CD14-positive monocyte (primary cell): Measurements from ENCODE around the gene CDH4. TPM values are rescaled to one million over a fixed set of nuclear protein-coding genes. Genes with fewer than 3 reads are reported as not detected.
A peak's percentile ranks its signal among the peaks of the same experiment; 100 is the strongest.

Experiments
- DNase-seq, 3 donors: peaks; one replicate each; pipeline ENCODE4 v3.0.0-alpha.2; 2011 to 2022
- H2AFZ ChIP-seq: 2 replicates; pipeline ENCODE4 v1.6.0; 2012; ENCODE audit warnings: mild to moderate bottlenecking, low read depth, low read length, inconsistent platforms; ENCODE audit not compliant: insufficient read depth, poor library complexity, severe bottlenecking
- H3K27ac ChIP-seq, 2 donors: 1 replicate in 1 of 2; 2 replicates in 1 of 2; pipeline ENCODE4 v1.5.1; 2012 to 2013; ENCODE audit warnings: low read length in 2 of 2, control low read depth in 1 of 2, inconsistent platforms in 1 of 2, low read depth in 1 of 2, mild to moderate bottlenecking in 1 of 2
- H3K27me3 ChIP-seq, 2 donors: one replicate each; pipeline versions ENCODE4 v1.6.0 to v1.6.1; 2011 to 2013; ENCODE audit warnings: low read length in 2 of 2; ENCODE audit not compliant: control insufficient read depth in 2 of 2, insufficient read depth in 2 of 2
- H3K36me3 ChIP-seq, 2 donors: replicated peaks in 1 of 2; 1 replicate in 1 of 2; 2 replicates in 1 of 2; pipeline versions ENCODE4 v1.5.1 to v1.6.1; 2012 to 2013; ENCODE audit warnings: low read length in 2 of 2, control low read depth in 1 of 2, inconsistent platforms in 1 of 2, mild to moderate bottlenecking in 1 of 2; ENCODE audit not compliant: insufficient read depth in 2 of 2, control insufficient read depth in 1 of 2
- H3K4me1 ChIP-seq, 2 donors: 1 replicate in 1 of 2; 2 replicates in 1 of 2; pipeline versions ENCODE4 v1.5.1 to v1.6.1; 2012 to 2013; ENCODE audit warnings: low read length in 2 of 2, control low read depth in 1 of 2, inconsistent platforms in 1 of 2, mild to moderate bottlenecking in 1 of 2, moderate library complexity in 1 of 2; ENCODE audit not compliant: insufficient read depth in 2 of 2, control insufficient read depth in 1 of 2
- H3K4me2 ChIP-seq: replicated peaks from 2 replicates; pipeline ENCODE3; 2012; ENCODE audit warnings: low read length, moderate library complexity, mild to moderate bottlenecking; ENCODE audit not compliant: poor library complexity, severe bottlenecking; ENCODE audit errors: extremely low read depth
- H3K4me3 ChIP-seq, 3 experiments: fragments of 200-600 bp in 1 of 3; sonication (generic) in 1 of 3; replicated peaks in 1 of 3; 1 replicate in 2 of 3; 2 replicates in 1 of 3; pipeline ENCODE4 v1.5.1; 2011 to 2013; ENCODE audit warnings: low read length in 3 of 3, mild to moderate bottlenecking in 3 of 3, control low read depth in 2 of 3, low read depth in 2 of 3, inconsistent platforms in 1 of 3, moderate library complexity in 1 of 3
- H3K79me2 ChIP-seq: 2 replicates; pipeline ENCODE4 v1.6.0; 2012; ENCODE audit warnings: mild to moderate bottlenecking, control low read depth, inconsistent platforms, low read length, moderate library complexity; ENCODE audit not compliant: insufficient read depth
- H3K9ac ChIP-seq: 2 replicates; pipeline ENCODE4 v1.6.0; 2017; ENCODE audit warnings: low read length, mild to moderate bottlenecking; ENCODE audit not compliant: insufficient read depth, poor library complexity, severe bottlenecking
- H3K9me3 ChIP-seq, 2 donors: replicated peaks in 1 of 2; 1 replicate in 1 of 2; 2 replicates in 1 of 2; pipeline versions ENCODE4 v1.5.1 to v1.6.1; 2012 to 2013; ENCODE audit warnings: low read length in 2 of 2, control low read depth in 1 of 2; ENCODE audit not compliant: control insufficient read depth in 1 of 2, insufficient read depth in 1 of 2
- H4K20me1 ChIP-seq: 2 replicates; pipeline ENCODE4 v1.6.0; 2012; ENCODE audit warnings: mild to moderate bottlenecking, low read length, control low read depth, moderate library complexity; ENCODE audit not compliant: insufficient read depth
- H3K27ac Mint-ChIP-seq, 7 donors: one replicate each; pipeline ENCODE4 v1.8.0; 2020; ENCODE audit warnings: mild to moderate bottlenecking in 7 of 7, mixed read lengths in 7 of 7, moderate library complexity in 6 of 7, inconsistent platforms in 2 of 7
- H3K27me3 Mint-ChIP-seq, 3 donors: one replicate each; pipeline ENCODE4 v1.8.0; 2021 to 2022; ENCODE audit warnings: low read depth in 3 of 3, mild to moderate bottlenecking in 3 of 3, mixed read lengths in 3 of 3, moderate library complexity in 3 of 3, inconsistent platforms in 1 of 3
- H3K36me3 Mint-ChIP-seq, 2 donors: one replicate each; pipeline ENCODE4 v1.8.0; 2020; ENCODE audit warnings: mixed read lengths in 2 of 2, inconsistent platforms in 1 of 2, mild to moderate bottlenecking in 1 of 2
- H3K4me1 Mint-ChIP-seq: one replicate; pipeline ENCODE4 v1.8.0; 2020; ENCODE audit warnings: mild to moderate bottlenecking, mixed read lengths
- H3K4me3 Mint-ChIP-seq, 2 donors: one replicate each; pipeline ENCODE4 v1.8.0; 2020; ENCODE audit warnings: mild to moderate bottlenecking in 2 of 2, mixed read lengths in 2 of 2, moderate library complexity in 1 of 2
- H3K9me3 Mint-ChIP-seq, 7 donors: one replicate each; pipeline ENCODE4 v1.8.0; 2020 to 2022; ENCODE audit warnings: mixed read lengths in 7 of 7, mild to moderate bottlenecking in 6 of 7, moderate library complexity in 6 of 7, inconsistent platforms in 2 of 7
- CTCF ChIP-seq: fragments of 200-600 bp; IDR thresholded peaks from one replicate; pipeline ENCODE4 v1.8.0; 2022; ENCODE audit warnings: antibody characterized with exemption, mild to moderate bottlenecking
- WGBS: methylation state at CpG from one replicate; pipeline ENCODE4 v1.1.5; 2013; ENCODE audit warnings: missing lambda C conversion rate; ENCODE audit not compliant: insufficient coverage; 5-methylcytosine and 5-hydroxymethylcytosine counted together
- intact Hi-C, 2 donors: fragments of 100-400 bp; cut with micrococcal nuclease; formaldehyde crosslinking; loops; one replicate each; pipeline versions ENCODE4 v1.15.0 to v1.15.1; 2023
- polyA plus RNA-seq, 3 donors: library from polyadenylated mRNA; depleted of rRNA in 1 of 3; unstranded in 2 of 3; stranded (reverse) in 1 of 3; fragments of 300-500 nt in 2 of 3; fragments of >200 nt in 1 of 3; fragmentation: Illumina TruSeq in 2 of 3; gene quantifications; 1 replicate in 2 of 3; 2 replicates in 1 of 3; pipeline ENCODE4 v1.2.3, GENCODE V29; 2012 to 2021

CDH4 gene
- polyA plus RNA-seq, 3 donors, result not detected

GRCh38 chr20:61643656-61644377, 391.8 kb downstream of the CDH4 start:
- WGBS, result 87% methylated on average over 10 of the region's 12 CpGs
- Histone ChIP-seq H3K4me3 (no peak overlapping the region), H3K27ac (no peak overlapping the region), H3K4me1 (no peaks in the 10 kb centered on the region), H3K27me3 (no peaks in the 10 kb centered on the region), H4K20me1 (no peaks in the 10 kb centered on the region), H3K79me2 (no peaks in the 10 kb centered on the region), H3K36me3 (no peaks in the 10 kb centered on the region), H3K9ac (no peak overlapping the region), H3K9me3 (peaks cover 0 to 96% of the 10 kb centered on the region in 2 donors), H3K4me2 (no peak overlapping the region), H2AFZ (no peak overlapping the region)
- Mint-ChIP-seq H3K4me3 (no peak overlapping the region), H3K27ac (peak overlapping the region in 1 of 7 donors; percentile 7), H3K4me1 (no peaks in the 10 kb centered on the region), H3K27me3 (peaks cover 2 to 4% (median 3%) of the 10 kb centered on the region in 3 donors), H3K9me3 (peaks cover 4 to 50% (median 26%) of the 10 kb centered on the region in 7 donors), H3K36me3 (no peaks in the 10 kb centered on the region)
- DNase-seq, result no peak
- no peak for TF ChIP-seq CTCF
- intact Hi-C loops, result no loop called here

- Histone ChIP-seq H3K79me2 (no peaks in the 10 kb centered on the region), H2AFZ (no peak overlapping the region), H3K4me2 (no peak overlapping the region), H3K27ac (no peak overlapping the region), H3K27me3 (no peaks in the 10 kb centered on the region), H3K4me3 (no peak overlapping the region), H4K20me1 (no peaks in the 10 kb centered on the region), H3K36me3 (no peaks in the 10 kb centered on the region), H3K4me1 (no peaks in the 10 kb centered on the region), H3K9ac (no peak overlapping the region), H3K9me3 (peaks cover 0 to 96% of the 10 kb centered on the region in 2 donors)
- WGBS, result 82% methylated on average over 21 of the region's 25 CpGs
- H3K9me3 Mint-ChIP-seq, result peaks cover 4 to 53% (median 26%) of the 10 kb centered on the region in 7 donors
- no peak overlapping the region for H3K27ac Mint-ChIP-seq
- DNase-seq, result no peak
- no peaks in the 10 kb centered on the region for H3K36me3 Mint-ChIP-seq
- TF ChIP-seq CTCF, result no peak
- intact Hi-C loops, result no loop called here
- peaks cover 2 to 4% (median 3%) of the 10 kb centered on the region in 3 donors for H3K27me3 Mint-ChIP-seq
- H3K4me1 Mint-ChIP-seq, result no peaks in the 10 kb centered on the region
- no peak overlapping the region for H3K4me3 Mint-ChIP-seq
Observed at GRCh38 chr20:61644378-61645076, 392.5 kb downstream of the CDH4 start.
